Uterine smooth muscle cell (primary cell): ENCODE data around the gene CLEC1B. TPM values are rescaled to one million over a fixed set of nuclear protein-coding genes. Genes with fewer than 3 reads are reported as not detected.

ENCODE experiments used
- total RNA-seq: library from RNA; depleted of rRNA; stranded (reverse); fragments of >200 nt; gene quantifications from 2 replicates; pipeline ENCODE4 v1.2.3, GENCODE V29; 2014

CLEC1B gene
- not detected in 2 replicates for total RNA-seq

GRCh38 chr12:9999016-9999415 lies at the start of gene CLEC1B:
TSS of gene CLEC1B (minus strand) at chr12:9999121. CDS start at chr12:9999100, 21 bp downstream.

GRCh38 chr12:10030446-10030845 lies 31.5 kb upstream of the CLEC1B start, which contains the start of gene CLEC9A:
TSS of gene CLEC9A (plus strand) at chr12:10030682. CDS start at chr12:10052688, 22,006 bp downstream.

GRCh38 chr12:9971181-9971580 lies 27.7 kb downstream of the CLEC1B start, which contains the start of gene CLEC12A:
TSS of gene CLEC12A (plus strand) at chr12:9971409. CDS start at chr12:9971597, 188 bp downstream.

Other genes starting within 250 kb of the CLEC1B start
- gene CD69, start 238.2 kb downstream of the CLEC1B start, total RNA-seq, result 0.11 TPM in 1 of 2 replicates, not detected in the other
- 0.25 TPM in 1 of 2 replicates, not detected in the other for gene KLRF1, start 171.6 kb downstream of the CLEC1B start, total RNA-seq
- 13.9 and 15.0 TPM in 2 replicates for gene CLEC2B, start 129.8 kb downstream of the CLEC1B start, total RNA-seq
- not detected in 2 replicates for gene KLRF2, start 117.6 kb downstream of the CLEC1B start, total RNA-seq
- not detected in 2 replicates for gene CLEC2A, start 66.8 kb downstream of the CLEC1B start, total RNA-seq
- gene CLEC12A, start 27.7 kb downstream of the CLEC1B start, total RNA-seq, result not detected in 2 replicates
- 0.12 TPM in 1 of 2 replicates, not detected in the other for gene CLEC12B, start 11.5 kb upstream of the CLEC1B start, total RNA-seq
- gene CLEC9A, start 31.6 kb upstream of the CLEC1B start, total RNA-seq, result not detected in 2 replicates
- gene CLEC1A, start 99.9 kb upstream of the CLEC1B start, total RNA-seq, result not detected in 2 replicates
- gene CLEC7A, start 131.1 kb upstream of the CLEC1B start, total RNA-seq, result not detected in 2 replicates
- not detected in 2 replicates for gene OLR1, start 173.0 kb upstream of the CLEC1B start, total RNA-seq
- not detected in 2 replicates for gene TMEM52B, start 179.9 kb upstream of the CLEC1B start, total RNA-seq
- 23.5 and 55.2 TPM in 2 replicates for gene GABARAPL1, start 213.8 kb upstream of the CLEC1B start, total RNA-seq